NCI-H510A (cell line): Measurements from ENCODE around the gene OTUD7B.
A peak's percentile ranks its signal among the peaks of the same experiment; 100 is the strongest.
"Not testable (repeated sequence)": the region's sequence is repeated elsewhere in the genome, so short reads cannot be mapped to it uniquely, and the experiment has no call there.

Source experiments
- DNase-seq: peaks from one replicate; lab custom pipeline; 2025; lab: John Stamatoyannopoulos, UW

Gene OTUD7B

DNA sequence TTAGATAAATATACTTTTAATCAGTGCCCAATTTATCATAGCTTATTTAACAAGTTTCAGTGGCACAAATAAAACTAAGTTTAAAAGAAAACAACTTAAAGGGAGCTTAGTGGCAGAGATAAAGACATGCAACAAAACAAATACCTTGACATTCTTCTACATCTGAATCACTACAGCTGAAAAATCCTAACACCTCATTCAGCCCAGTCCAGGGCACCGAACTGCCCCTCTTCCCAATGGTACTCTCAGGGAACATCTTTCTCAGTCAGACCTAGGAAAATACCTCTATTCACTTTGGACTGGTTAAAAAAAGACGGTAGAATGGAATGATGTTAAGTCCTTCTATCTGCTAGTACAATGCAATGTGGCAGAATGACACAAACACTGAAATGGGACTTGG, 8.3 kb downstream of the OTUD7B start:
- DNase-seq: no peak

- no peak for DNase-seq
Measured at GRCh38 chr1:150001415-150001814, 9.1 kb downstream of the OTUD7B start.

DNA sequence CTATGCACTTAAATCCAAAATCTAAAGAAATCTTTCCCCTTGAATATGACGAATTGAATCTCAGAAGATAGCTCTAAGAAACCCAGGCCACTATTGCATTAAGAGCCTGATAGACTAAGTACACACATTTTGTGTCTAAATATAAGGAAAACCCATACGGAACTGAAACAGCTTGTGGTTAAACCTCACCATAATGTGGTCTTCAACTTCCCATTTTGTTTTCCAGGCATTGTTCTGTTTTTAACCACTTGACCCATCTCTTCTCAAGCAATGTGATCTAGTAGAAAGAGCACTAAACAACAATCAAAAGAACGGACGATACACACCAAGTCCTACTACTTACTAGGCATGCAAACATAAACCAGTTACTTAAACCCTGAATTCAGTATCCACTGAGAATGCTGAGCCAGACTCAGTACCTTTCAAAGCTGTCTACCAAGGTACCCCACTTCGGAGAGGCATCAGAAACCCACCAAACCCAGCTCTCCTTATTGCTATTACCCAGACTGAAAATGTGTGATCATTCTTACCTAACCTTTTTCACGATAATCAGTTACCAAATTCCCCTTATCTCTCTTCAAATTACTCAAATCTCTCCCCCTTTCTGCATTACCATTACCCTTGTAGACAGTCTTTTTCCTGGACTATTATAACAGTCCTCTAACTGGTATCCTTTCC, 12.8 kb downstream of the OTUD7B start:
- DNase-seq: no peak

GRCh38 chr1:149995927-149996326, 14.6 kb downstream of the OTUD7B start:
- no peak for DNase-seq

- DNase-seq: no peak
Measured at GRCh38 chr1:149993764-149994163, 16.8 kb downstream of the OTUD7B start.

- no peak for DNase-seq
Measured at GRCh38 chr1:149993181-149993580, 17.3 kb downstream of the OTUD7B start.

- no peak for DNase-seq
Measured at GRCh38 chr1:149987297-149987595, 23.3 kb downstream of the OTUD7B start.

DNA sequence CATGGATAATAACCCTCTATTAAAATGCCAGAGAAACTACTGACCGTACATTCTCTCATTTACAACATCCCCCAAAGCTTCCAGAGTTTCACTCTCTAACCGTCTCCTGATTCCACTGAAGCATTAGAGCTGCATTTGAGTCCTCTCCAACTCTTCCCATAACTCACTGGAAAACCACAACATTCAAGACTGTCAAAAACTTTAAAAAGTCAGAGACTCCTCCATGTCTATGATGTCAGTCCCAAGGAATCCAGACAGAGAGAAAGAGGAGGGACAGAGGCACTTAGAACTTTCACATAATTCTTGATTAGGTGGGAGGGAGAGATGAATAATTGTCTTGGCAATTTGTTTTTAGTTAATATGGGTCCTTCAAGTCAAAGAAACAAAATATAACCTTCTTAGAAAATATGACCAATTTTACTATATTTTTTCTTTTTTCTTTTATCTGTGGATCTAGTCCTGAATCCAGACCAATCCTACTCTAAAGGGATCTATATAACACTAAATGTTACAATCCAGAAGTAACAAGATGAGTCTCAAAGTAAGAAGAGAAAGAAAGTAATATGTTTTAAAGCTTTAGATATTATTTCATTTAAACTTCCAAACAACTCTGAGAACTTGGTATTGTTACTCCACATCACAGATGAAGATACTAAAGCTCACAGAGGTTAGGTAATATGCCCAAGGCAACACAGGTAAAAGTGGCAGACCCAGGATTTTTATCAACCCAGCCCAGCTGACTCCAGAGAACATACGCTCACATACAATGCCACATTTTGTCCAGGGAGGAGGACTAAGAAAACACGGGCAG, 23.8 kb downstream of the OTUD7B start:
- no peak for DNase-seq

- no peak for DNase-seq
Measured at GRCh38 chr1:149979972-149980540, 30.5 kb downstream of the OTUD7B start.

DNA sequence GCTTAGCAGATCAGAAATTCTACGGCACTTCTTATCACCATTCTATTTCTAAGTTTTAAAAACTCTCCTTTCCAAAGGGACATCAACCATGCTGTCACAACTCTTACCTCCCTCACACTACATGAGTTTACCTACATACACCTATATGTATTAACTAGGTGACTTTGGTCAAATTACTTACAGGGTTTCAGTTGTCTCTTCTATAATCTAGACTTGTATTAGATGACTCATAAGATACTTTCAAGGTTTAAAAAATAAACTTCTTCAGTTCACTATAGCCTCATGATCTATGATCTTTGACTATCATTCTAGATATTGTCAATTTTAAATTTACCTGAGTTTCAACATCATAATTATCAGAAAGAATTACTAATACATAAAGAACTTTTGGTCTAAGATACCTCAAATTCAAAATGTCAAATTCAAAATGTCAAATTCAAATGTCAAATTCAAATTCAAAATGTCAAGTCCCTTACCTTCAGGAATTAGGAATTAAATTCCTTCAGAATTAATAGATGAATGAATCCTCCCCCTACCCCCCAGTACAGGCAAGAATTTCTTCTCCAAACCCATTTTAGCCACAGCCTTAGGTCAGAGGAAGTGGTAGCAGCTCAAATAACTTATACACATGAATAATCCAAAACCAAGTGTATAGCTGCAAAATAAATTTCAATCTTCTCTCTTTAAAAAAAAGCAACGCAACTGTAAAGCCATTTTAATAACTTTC, 31.1 kb downstream of the OTUD7B start:
- DNase-seq: no peak

GRCh38 chr1:149978547-149979023, 31.9 kb downstream of the OTUD7B start:
- DNase-seq: no peak

DNA sequence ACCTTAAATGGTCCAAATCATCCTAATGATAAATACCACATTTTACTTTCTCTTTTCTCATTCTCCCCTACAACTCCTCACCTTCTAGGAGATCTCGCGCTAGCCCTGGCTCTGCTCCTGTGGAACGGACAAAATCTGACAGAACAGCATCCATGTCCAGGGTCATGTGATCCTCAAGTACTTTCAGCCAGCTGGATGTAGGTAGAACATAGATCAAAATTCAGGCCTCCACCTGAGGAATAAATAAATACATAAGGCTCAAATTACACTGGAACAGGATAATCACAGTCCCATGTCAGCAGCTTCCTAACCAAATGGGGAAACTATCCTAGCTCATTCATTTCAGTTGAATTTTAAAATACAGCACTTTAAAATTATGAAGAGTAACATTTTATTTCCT, 33.2 kb downstream of the OTUD7B start:
- peak; percentile 61 for DNase-seq

DNA sequence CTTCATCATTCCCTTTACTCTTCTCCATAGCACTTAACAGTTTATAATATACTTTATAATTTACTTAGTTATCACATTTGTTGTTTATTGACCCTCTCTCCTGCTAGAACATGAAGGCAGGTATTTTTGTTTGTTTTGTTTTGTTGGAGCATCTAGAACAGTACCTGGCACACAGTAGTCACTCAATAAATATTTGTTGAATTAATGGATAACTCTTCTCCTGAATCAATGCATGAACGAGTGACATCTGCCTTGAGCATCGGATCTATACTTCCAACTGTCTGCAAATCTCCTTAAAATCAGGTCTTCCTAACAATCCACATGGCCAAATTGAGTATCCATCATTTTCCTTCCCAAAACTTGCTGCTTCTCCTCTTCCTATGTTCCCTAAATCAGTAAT, 38.0 kb downstream of the OTUD7B start:
- no peak for DNase-seq

GRCh38 chr1:149967646-149968045, 42.9 kb downstream of the OTUD7B start:
- no peak for DNase-seq

GRCh38 chr1:149967041-149967440, 43.5 kb downstream of the OTUD7B start:
- no peak for DNase-seq

DNA sequence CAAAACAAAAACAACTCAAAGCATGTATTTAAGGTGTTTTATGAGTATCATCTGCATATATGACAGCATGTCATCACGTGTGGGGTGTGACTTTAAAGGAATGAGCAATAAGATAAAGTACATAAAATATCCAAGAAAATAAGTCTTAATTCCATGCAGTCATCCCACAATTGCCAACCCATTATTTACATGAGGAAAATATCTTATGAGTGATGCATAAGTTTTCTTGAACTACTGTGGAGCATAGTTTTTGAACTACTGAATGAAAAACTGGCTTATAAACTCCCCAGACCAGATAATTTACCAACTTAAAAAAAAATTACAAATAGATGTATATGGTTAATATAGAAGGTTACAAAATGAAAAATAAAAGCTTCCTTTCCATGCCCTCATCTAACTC, 44.1 kb downstream of the OTUD7B start:
- DNase-seq: no peak

DNA sequence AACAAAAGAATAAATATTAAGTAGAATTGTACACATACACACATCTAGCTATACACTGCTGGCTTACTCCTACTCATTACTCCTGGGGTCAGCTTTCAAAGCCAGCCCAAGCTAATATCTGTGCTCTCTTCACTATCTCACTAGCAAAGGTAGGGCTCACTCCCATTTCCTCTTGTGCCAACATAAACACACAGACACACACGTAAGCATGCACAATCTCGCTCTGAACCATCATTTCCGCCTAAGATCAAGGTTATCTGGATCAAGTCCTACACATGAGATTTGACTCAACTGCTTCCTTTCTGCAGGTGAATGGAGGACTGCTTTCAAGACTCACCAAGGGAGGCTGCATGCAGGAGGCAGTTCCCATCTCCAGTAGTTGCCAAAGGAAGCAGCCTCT, 45.1 kb downstream of the OTUD7B start:
- DNase-seq: no peak

- no peak for DNase-seq
Measured at GRCh38 chr1:149963358-149963757, 47.2 kb downstream of the OTUD7B start.

DNA sequence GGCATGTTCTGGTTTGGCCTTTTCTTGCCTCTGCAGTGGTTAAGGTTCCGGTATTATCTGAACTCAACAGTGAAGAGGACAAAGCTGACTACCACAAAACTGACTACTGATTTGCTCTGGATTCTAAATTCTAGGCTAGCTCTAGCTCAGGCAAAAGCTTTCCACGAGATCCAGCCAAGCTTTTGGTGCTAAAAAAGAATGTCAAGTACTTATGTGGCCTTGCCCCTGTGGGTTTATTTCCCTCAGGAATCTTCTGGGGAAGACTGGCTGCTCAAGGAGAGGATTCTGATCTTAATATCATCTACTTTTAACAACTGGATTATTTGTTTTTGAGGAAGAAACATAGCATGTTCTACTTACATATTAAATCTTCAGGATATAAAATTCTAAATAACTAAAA, 47.8 kb downstream of the OTUD7B start:
- DNase-seq: no peak

- DNase-seq: peak; percentile 44
Measured at GRCh38 chr1:149962039-149962647, 48.4 kb downstream of the OTUD7B start.

- not testable (repeated sequence) for DNase-seq
Measured at GRCh38 chr1:149957548-149957947, 53.0 kb downstream of the OTUD7B start.

- DNase-seq: no peak
Measured at GRCh38 chr1:149949911-149950310, 60.6 kb downstream of the OTUD7B start.
